Endodermal cell (in vitro differentiated cells): ENCODE measurements around the gene THSD4. TPM values are rescaled to one million over a fixed set of nuclear protein-coding genes. Genes with fewer than 3 reads are reported as not detected.

Source experiments
- DNase-seq: peaks from one replicate; pipeline ENCODE4 v3.0.0-alpha.2; 2017
- H3K27ac ChIP-seq: 2 replicates; pipeline ENCODE4 v1.5.1; 2013; ENCODE audit warnings: mild to moderate bottlenecking, low read depth, low read length, moderate library complexity
- H3K27me3 ChIP-seq: 2 replicates; pipeline ENCODE4 v1.6.1; 2013; ENCODE audit warnings: mild to moderate bottlenecking, low read length, moderate library complexity; ENCODE audit not compliant: insufficient read depth, control insufficient read depth, poor library complexity, severe bottlenecking
- H3K36me3 ChIP-seq: 2 replicates; pipeline ENCODE4 v1.7.0; 2013; ENCODE audit warnings: mild to moderate bottlenecking, low read length, moderate library complexity; ENCODE audit not compliant: control insufficient read depth, insufficient read depth
- H3K4me1 ChIP-seq: one replicate; pipeline ENCODE4 v1.7.0; 2013; ENCODE audit warnings: low read length; ENCODE audit not compliant: control insufficient read depth, insufficient read depth
- H3K4me3 ChIP-seq: 2 replicates; pipeline ENCODE4 v1.5.1; 2013; ENCODE audit warnings: mild to moderate bottlenecking, low read length, moderate library complexity
- H3K9ac ChIP-seq: 2 replicates; pipeline ENCODE4 v1.6.1; 2013; ENCODE audit warnings: mild to moderate bottlenecking, low read length, moderate library complexity; ENCODE audit not compliant: poor library complexity, severe bottlenecking; ENCODE audit errors: extremely low read depth
- H3K9me3 ChIP-seq: 2 replicates; pipeline ENCODE4 v1.6.1; 2013; ENCODE audit warnings: mild to moderate bottlenecking, low read length, moderate library complexity; ENCODE audit not compliant: control insufficient read depth
- H3K27ac Mint-ChIP-seq: 2 replicates; pipeline ENCODE4 v1.8.0; 2020; ENCODE audit warnings: mixed read lengths
- H3K27me3 Mint-ChIP-seq: 2 replicates; pipeline ENCODE4 v1.8.0; 2021; ENCODE audit warnings: mild to moderate bottlenecking, mixed read lengths; ENCODE audit not compliant: insufficient read depth
- H3K36me3 Mint-ChIP-seq: 2 replicates; pipeline ENCODE4 v1.8.0; 2020; ENCODE audit warnings: low read depth, mixed read lengths
- H3K4me1 Mint-ChIP-seq: 2 replicates; pipeline ENCODE4 v1.8.0; 2020; ENCODE audit warnings: mixed read lengths
- H3K4me3 Mint-ChIP-seq: 2 replicates; pipeline ENCODE4 v1.8.0; 2020; ENCODE audit warnings: mild to moderate bottlenecking, moderate library complexity, mixed read lengths
- H3K9me3 Mint-ChIP-seq: 2 replicates; pipeline ENCODE4 v1.8.0; 2020; ENCODE audit warnings: mild to moderate bottlenecking, mixed read lengths
- CTCF ChIP-seq: fragments of 200-600 bp; sonication (generic); conservative IDR thresholded peaks from 2 replicates; pipeline ENCODE4 v1.5.0; 2021; ENCODE audit warnings: antibody characterized with exemption, mild to moderate bottlenecking
- WGBS, 2 experiments: methylation state at CpG; one replicate each; pipeline versions ENCODE4 v1.1.5 to v1.1.7; 2013; ENCODE audit warnings: missing lambda C conversion rate in 2 of 2, mixed read lengths in 1 of 2; ENCODE audit not compliant: insufficient coverage in 1 of 2, insufficient read length in 1 of 2; 5-methylcytosine and 5-hydroxymethylcytosine counted together
- total RNA-seq, 2 donors: library from RNA; stranded (reverse); fragmentation: NEBNext Ultra II Directional in 1 of 2; extraction: Animal tissue kit (Norgen Biotek cat#: 25700) in 1 of 2; gene quantifications; 2 replicates in 1 of 2; 3 replicates in 1 of 2; pipeline ENCODE4 v1.2.1, GENCODE V29; 2021

THSD4 gene
- total RNA-seq, 2 donors from 2014 or later, result 4.6 to 5.4 TPM

DNA sequence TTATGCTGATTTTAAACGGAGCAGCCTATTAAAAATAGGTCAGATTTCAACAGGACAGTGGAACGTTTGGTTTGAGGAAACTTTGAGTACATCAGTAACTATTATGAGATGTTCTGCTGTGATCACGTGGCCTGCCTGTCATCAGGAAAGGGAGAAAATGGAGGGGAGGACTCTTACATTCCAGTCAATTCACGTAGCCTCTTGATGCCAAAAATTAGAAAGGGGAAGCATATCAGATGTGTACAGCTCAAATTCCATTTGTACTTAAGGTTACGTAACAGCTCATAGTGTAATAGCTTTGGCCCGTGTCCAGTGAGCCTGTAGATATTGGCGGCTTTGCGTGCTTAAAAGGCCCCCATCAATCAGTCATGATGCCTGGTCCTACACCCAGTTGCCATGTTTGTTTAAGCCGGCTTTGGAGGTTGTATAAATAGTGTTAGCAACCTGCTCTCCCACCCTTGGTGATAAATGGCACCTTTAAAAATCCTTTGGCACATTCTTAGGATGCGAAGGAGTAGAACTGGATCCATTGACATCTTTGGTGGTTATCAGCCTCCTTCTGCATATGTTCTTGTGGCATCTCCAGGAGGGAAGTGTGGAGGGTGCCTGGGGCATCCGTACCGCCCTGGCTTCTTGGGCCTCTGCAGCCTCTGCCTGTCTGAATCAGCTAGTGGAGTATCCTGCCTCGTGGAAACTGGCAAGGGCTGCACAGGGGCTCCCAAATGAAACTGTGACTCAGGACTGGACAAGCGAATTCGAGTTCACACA lies 163.9 kb downstream of the THSD4 start:
- Mint-ChIP-seq H3K27me3 (no peaks in the 10 kb centered on the region), H3K4me3 (no peak overlapping the region), H3K9me3 (no peaks in the 10 kb centered on the region), H3K36me3 (no peaks in the 10 kb centered on the region), H3K27ac (no peak overlapping the region), H3K4me1 (peaks cover 15% of the 10 kb centered on the region)
- no peak overlapping the region for H3K9ac ChIP-seq
- no peak overlapping the region for H3K27ac ChIP-seq
- no peak for DNase-seq
- peaks cover 2% of the 10 kb centered on the region for H3K4me1 ChIP-seq
- WGBS, 2 experiments, result 90 to 92% methylated on average over 13 to 15 of the region's 15 CpGs
- H3K9me3 ChIP-seq, result no peaks in the 10 kb centered on the region
- no peaks in the 10 kb centered on the region for H3K27me3 ChIP-seq
- H3K36me3 ChIP-seq, result no peaks in the 10 kb centered on the region
- TF ChIP-seq CTCF, result no peak
- no peak overlapping the region for H3K4me3 ChIP-seq

- Mint-ChIP-seq H3K4me1 (peaks cover 15% of the 10 kb centered on the region), H3K9me3 (no peaks in the 10 kb centered on the region), H3K27me3 (no peaks in the 10 kb centered on the region), H3K27ac (no peak overlapping the region), H3K36me3 (no peaks in the 10 kb centered on the region), H3K4me3 (no peak overlapping the region)
- Histone ChIP-seq H3K4me1 (peaks cover 2% of the 10 kb centered on the region), H3K36me3 (no peaks in the 10 kb centered on the region), H3K9ac (no peak overlapping the region), H3K9me3 (no peaks in the 10 kb centered on the region), H3K27ac (no peak overlapping the region), H3K4me3 (no peak overlapping the region), H3K27me3 (no peaks in the 10 kb centered on the region)
- WGBS, 2 experiments, result 92 to 93% methylated on average over 4 of the region's 4 CpGs
- no peak for TF ChIP-seq CTCF
- no peak for DNase-seq
Measured at GRCh38 chr15:71279757-71280141, 164.5 kb downstream of the THSD4 start.

DNA sequence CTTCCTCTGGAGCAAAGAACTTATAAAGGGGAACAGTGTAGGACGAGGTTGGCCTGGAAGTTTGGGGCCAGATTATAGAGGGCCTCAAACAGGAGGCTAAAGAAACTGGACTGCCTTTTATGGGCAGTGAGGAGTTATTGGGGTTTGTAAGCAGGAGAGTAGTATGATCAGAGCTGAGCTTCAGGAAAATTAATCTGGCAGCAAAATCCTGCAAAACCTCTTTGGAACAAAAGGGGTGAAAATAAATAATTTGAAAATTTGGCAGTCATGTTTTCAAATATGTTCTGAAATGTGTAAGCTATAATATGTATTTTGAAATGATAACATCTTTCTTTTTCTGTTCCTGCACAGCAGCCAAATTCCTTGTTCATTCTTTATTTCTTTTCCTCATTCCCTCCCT lies 164.9 kb downstream of the THSD4 start:
- Histone ChIP-seq H3K36me3 (no peaks in the 10 kb centered on the region), H3K4me3 (no peak overlapping the region), H3K9ac (no peak overlapping the region), H3K27me3 (no peaks in the 10 kb centered on the region), H3K9me3 (no peaks in the 10 kb centered on the region), H3K27ac (no peak overlapping the region), H3K4me1 (peaks cover 1% of the 10 kb centered on the region)
- no peak overlapping the region for H3K4me3 Mint-ChIP-seq
- H3K36me3 Mint-ChIP-seq, result no peaks in the 10 kb centered on the region
- peaks cover 11% of the 10 kb centered on the region for H3K4me1 Mint-ChIP-seq
- TF ChIP-seq CTCF, result no peak
- H3K27me3 Mint-ChIP-seq, result no peaks in the 10 kb centered on the region
- DNase-seq, result no peak
- 91 to 100% methylated on average over 1 of the region's 1 CpG for WGBS, 2 experiments
- no peak overlapping the region for H3K27ac Mint-ChIP-seq
- no peaks in the 10 kb centered on the region for H3K9me3 Mint-ChIP-seq
